K562 (cell line): Measurements from ENCODE around the gene TCF25. TPM values are rescaled to one million over a fixed set of nuclear protein-coding genes. Genes with fewer than 3 reads are reported as not detected.

Experiments
- BACH1 ChIP-seq: fragments of 200-800 bp; sonication (Bioruptor generic); IDR thresholded peaks from 2 replicates; pipeline ENCODE4 v1.6.1; 2016; ENCODE audit warnings: missing genetic modification characterization, missing compliant biosample characterization
- BMI1 ChIP-seq: fragments of 150-350 bp; IDR thresholded peaks from 2 replicates; pipeline ENCODE4 v1.6.1; 2014; ENCODE audit warnings: low read length
- CBFB ChIP-seq: sonication (generic); formaldehyde crosslinking; IDR thresholded peaks from 2 replicates; pipeline ENCODE4 v1.4.0; 2020; ENCODE audit warnings: mild to moderate bottlenecking, missing genetic modification reagents
- CHD4 ChIP-seq: fragments of 200-600 bp; sonication (generic); IDR thresholded peaks from 3 replicates; pipeline ENCODE4 v1.6.1; 2012; ENCODE audit warnings: low read depth, mild to moderate bottlenecking, mixed read lengths, low read length, inconsistent platforms; ENCODE audit not compliant: insufficient read depth, insufficient replicate concordance, poor library complexity, severe bottlenecking
- E2F3 ChIP-seq: fragments of 250-450 bp; sonication (Bioruptor Pico); IDR thresholded peaks from 2 replicates; pipeline ENCODE4 v1.4.0; 2020; ENCODE audit warnings: mild to moderate bottlenecking
- ETV6 ChIP-seq, 3 experiments: fragments of 150-350 bp in 1 of 3; sonication (generic) in 1 of 3; formaldehyde crosslinking in 1 of 3; IDR thresholded peaks; 2 replicates each; pipeline versions ENCODE4 v1.6.1 to v1.8.0; 2014 to 2022; ENCODE audit warnings: borderline replicate concordance in 2 of 3, low read depth in 2 of 3, antibody characterized with exemption in 1 of 3, low read length in 1 of 3, mild to moderate bottlenecking in 1 of 3, missing genetic modification reagents in 1 of 3
- FOSL1 ChIP-seq: fragments of 200-800 bp; sonication (Bioruptor generic); conservative IDR thresholded peaks from 2 replicates; pipeline ENCODE4 v1.6.1; 2016; ENCODE audit warnings: missing genetic modification characterization, missing compliant biosample characterization
- FOXM1 ChIP-seq, 2 experiments: fragments of 450-650 bp in 1 of 2; sonication (generic) in 1 of 2; formaldehyde crosslinking in 1 of 2; IDR thresholded peaks; 2 replicates each; pipeline versions ENCODE4 v1.6.1 to v1.9.0; 2017 to 2022; ENCODE audit warnings: low read depth in 2 of 2, mild to moderate bottlenecking in 2 of 2, missing genetic modification reagents in 1 of 2, moderate library complexity in 1 of 2
- GTF2F1 ChIP-seq: IDR thresholded peaks from 2 replicates; pipeline ENCODE4 v1.6.1; 2011; ENCODE audit warnings: low read depth, low read length, improper control_type of control experiment
- MXD1 ChIP-seq: fragments of 250-450 bp; sonication (Bioruptor Pico); IDR thresholded peaks from 2 replicates; pipeline ENCODE4 v1.8.0; 2021; ENCODE audit warnings: borderline replicate concordance, mild to moderate bottlenecking, moderate library complexity; ENCODE audit not compliant: poor library complexity, severe bottlenecking
- NCOR1 ChIP-seq: fragments of 450-650 bp; IDR thresholded peaks from 2 replicates; pipeline ENCODE4 v1.6.1; 2016; ENCODE audit warnings: mild to moderate bottlenecking, moderate library complexity
- NELFE ChIP-seq: IDR thresholded peaks from 2 replicates; pipeline ENCODE4 v1.6.1; 2011; ENCODE audit warnings: mild to moderate bottlenecking; ENCODE audit not compliant: insufficient read depth, insufficient read length
- PKNOX1 ChIP-seq: fragments of 450-650 bp; IDR thresholded peaks from 2 replicates; pipeline ENCODE4 v1.6.1; 2016
- PRPF4 ChIP-seq: fragments of 200-400 bp; formaldehyde crosslinking; IDR thresholded peaks from one replicate; pipeline ENCODE4 v1.6.1; 2017; ENCODE audit warnings: low read length, low read depth, mild to moderate bottlenecking; ENCODE audit not compliant: insufficient read depth, poor library complexity, severe bottlenecking
- TFAP4 ChIP-seq: sonication (generic); formaldehyde crosslinking; IDR thresholded peaks from 2 replicates; pipeline ENCODE4 v1.8.0; 2022; ENCODE audit warnings: missing genetic modification reagents, mild to moderate bottlenecking, moderate library complexity, borderline replicate concordance
- XRCC5 ChIP-seq: fragments of 200-400 bp; formaldehyde crosslinking; IDR thresholded peaks from 2 replicates; pipeline ENCODE4 v1.6.1; 2017; ENCODE audit warnings: low read depth, mild to moderate bottlenecking, low read length
- ZC3H4 ChIP-seq: sonication (generic); formaldehyde crosslinking; IDR thresholded peaks from 2 replicates; pipeline ENCODE4 v1.9.0; 2021; ENCODE audit warnings: missing genetic modification reagents, borderline replicate concordance
- ZFP91 ChIP-seq: sonication (generic); formaldehyde crosslinking; IDR thresholded peaks from 2 replicates; pipeline ENCODE4 v1.8.0; 2022; ENCODE audit warnings: mild to moderate bottlenecking, missing genetic modification reagents
- ZNF384 ChIP-seq: IDR thresholded peaks from 2 replicates; pipeline ENCODE4 v1.6.1; 2012; ENCODE audit warnings: low read depth, low read length, improper control_type of control experiment
- ZNF398 ChIP-seq: fragments of 250-450 bp; sonication (Bioruptor Pico); IDR thresholded peaks from 2 replicates; pipeline ENCODE4 v1.8.0; 2021; ENCODE audit warnings: moderate library complexity, mild to moderate bottlenecking, inconsistent platforms
- polyA plus RNA-seq, 8 experiments: library from polyadenylated mRNA; depleted of rRNA in 4 of 8; stranded (reverse) in 5 of 8; unstranded in 3 of 8; fragments of >200 nt; fragmentation: Nextera tagmentation in 2 of 8; fragmentation: Illumina TruSeq in 1 of 8; extraction: Ambion mirVana in 2 of 8; extraction: Trizol in 1 of 8; gene quantifications; 2 replicates each; pipeline versions ENCODE4 v1.2.1 to v1.2.3, GENCODE V29; 2011 to 2014; ENCODE audit warnings: inconsistent platforms in 1 of 8, missing spikeins in 1 of 8
- total RNA-seq, 7 experiments: library from RNA; depleted of rRNA in 6 of 7; stranded (reverse); fragments of >200 nt in 6 of 7; fragmentation: Illumina TruSeq in 2 of 7; extraction: Trizol in 2 of 7; gene quantifications; 2 replicates each; pipeline versions ENCODE4 v1.2.1 to v1.2.3, GENCODE V29; 2011 to 2021; ENCODE audit warnings: low replicate concordance in 1 of 7

TCF25 gene
- total and polyA plus RNA-seq, 9 of the 15 experiments (the other 6 are each of a cell fraction or from before 2014, with no cell fraction given) = 9.0 to 154 (median 83.8) TPM

GRCh38 chr16:89909777-89910716 lies 36.7 kb downstream of the TCF25 start (continued):
- TF ChIP-seq FOXM1 (IDR thresholded peaks at IDR 0.05; ENCODE audit: low read depth) = no peak
- no peak for TF ChIP-seq FOXM1 (CRISPR knock-in tag; IDR thresholded peaks at IDR 0.05; ENCODE audit: low read depth)
- TF ChIP-seq ZNF398 (CRISPR knock-in tag) = no peak
- TF ChIP-seq BACH1 = no peak
- TF ChIP-seq ETV6 (IDR thresholded peaks at IDR 0.05; ENCODE audit: borderline replicate concordance in 1 of 2, low read depth in 2 of 2, low read length in 1 of 2) = no peak
- TF ChIP-seq ETV6 (CRISPR knock-in tag; IDR thresholded peaks at IDR 0.05; ENCODE audit: borderline replicate concordance) = no peak
- no peak for TF ChIP-seq NCOR1
- TF ChIP-seq PKNOX1 = no peak
- TF ChIP-seq ZNF384 = no peak
- TF ChIP-seq ZC3H4 (CRISPR knock-in tag) = no peak
- TF ChIP-seq GTF2F1 = no peak
- no peak for TF ChIP-seq CHD4
- no peak for TF ChIP-seq FOSL1 (tag)
- TF ChIP-seq NELFE = no peak
- TF ChIP-seq CBFB (CRISPR knock-in tag) = no peak
- no peak for TF ChIP-seq ZFP91
- TF ChIP-seq MXD1 (CRISPR knock-in tag) = no peak
- peak; percentile 88 for TF ChIP-seq XRCC5
- TF ChIP-seq TFAP4 (CRISPR knock-in tag) = peak; percentile 96
- TF ChIP-seq E2F3 (CRISPR knock-in tag) = no peak
- no peak for TF ChIP-seq PRPF4
- TF ChIP-seq BMI1 = no peak
